BE2C (cell line): ENCODE data around the gene SRC.
"Not testable (repeated sequence)": the region's sequence is repeated elsewhere in the genome, so short reads cannot be mapped to it uniquely, and the experiment has no call there.

Experiments used
- DNase-seq: peaks from one replicate; pipeline ENCODE4 v3.0.0-alpha.2; 2020
- H3K27me3 ChIP-seq: fragments of 250-450 bp; sonication (Bioruptor Pico); 2 replicates; pipeline ENCODE4 v1.5.1; 2020; ENCODE audit warnings: mild to moderate bottlenecking
- H3K36me3 ChIP-seq: fragments of 250-450 bp; sonication (Bioruptor Pico); 2 replicates; pipeline ENCODE4 v1.5.1; 2020; ENCODE audit warnings: mild to moderate bottlenecking
- H3K4me1 ChIP-seq: fragments of 250-450 bp; sonication (Bioruptor Pico); 2 replicates; pipeline ENCODE4 v1.5.1; 2020
- H3K4me3 ChIP-seq: 2 replicates; pipeline ENCODE4 v1.5.1; 2011; ENCODE audit warnings: low read depth, low read length
- H3K9me3 ChIP-seq: fragments of 250-450 bp; sonication (Bioruptor Pico); 2 replicates; pipeline ENCODE4 v1.5.1; 2020
- CTCF ChIP-seq: IDR thresholded peaks from 2 replicates; pipeline ENCODE4 v1.5.1; 2012; ENCODE audit warnings: mild to moderate bottlenecking, low read depth, low read length

Gene SRC

DNA sequence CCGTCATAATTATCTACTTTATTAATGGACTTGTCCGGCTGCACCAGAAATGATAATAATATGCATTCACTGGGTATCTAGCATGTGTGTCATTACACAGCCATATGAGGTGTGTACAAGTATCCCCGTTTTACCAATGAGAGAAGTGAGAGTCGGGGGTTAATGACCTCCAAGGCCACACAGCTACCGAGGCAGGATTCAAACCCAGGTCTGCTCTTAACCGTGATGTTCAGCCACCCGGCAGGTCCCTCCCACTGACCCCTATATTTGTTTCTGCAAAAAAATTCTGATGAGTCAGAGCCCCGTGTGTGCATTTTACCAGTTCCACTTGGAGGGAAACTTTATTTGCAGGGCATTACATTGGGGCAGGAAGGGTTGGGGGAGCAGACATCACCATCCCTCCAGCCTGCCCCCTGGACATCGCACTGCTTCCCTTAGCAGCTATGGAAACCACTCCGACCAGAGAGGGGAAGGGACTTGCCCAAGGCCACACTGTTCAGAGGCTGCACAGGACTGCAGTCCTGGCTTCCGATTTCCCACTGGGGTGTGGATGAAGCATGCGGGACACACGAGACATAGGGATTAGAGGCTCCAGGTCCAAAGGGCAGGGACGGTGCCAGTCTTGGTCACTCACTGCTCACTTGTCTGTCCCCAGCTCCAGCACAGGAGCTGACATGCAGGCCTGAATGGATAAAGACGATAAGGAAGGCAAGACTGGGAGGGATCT is 10.1 kb upstream of the SRC start:
- TF ChIP-seq CTCF: no peak
- no peak overlapping the region for H3K4me3 ChIP-seq

DNA sequence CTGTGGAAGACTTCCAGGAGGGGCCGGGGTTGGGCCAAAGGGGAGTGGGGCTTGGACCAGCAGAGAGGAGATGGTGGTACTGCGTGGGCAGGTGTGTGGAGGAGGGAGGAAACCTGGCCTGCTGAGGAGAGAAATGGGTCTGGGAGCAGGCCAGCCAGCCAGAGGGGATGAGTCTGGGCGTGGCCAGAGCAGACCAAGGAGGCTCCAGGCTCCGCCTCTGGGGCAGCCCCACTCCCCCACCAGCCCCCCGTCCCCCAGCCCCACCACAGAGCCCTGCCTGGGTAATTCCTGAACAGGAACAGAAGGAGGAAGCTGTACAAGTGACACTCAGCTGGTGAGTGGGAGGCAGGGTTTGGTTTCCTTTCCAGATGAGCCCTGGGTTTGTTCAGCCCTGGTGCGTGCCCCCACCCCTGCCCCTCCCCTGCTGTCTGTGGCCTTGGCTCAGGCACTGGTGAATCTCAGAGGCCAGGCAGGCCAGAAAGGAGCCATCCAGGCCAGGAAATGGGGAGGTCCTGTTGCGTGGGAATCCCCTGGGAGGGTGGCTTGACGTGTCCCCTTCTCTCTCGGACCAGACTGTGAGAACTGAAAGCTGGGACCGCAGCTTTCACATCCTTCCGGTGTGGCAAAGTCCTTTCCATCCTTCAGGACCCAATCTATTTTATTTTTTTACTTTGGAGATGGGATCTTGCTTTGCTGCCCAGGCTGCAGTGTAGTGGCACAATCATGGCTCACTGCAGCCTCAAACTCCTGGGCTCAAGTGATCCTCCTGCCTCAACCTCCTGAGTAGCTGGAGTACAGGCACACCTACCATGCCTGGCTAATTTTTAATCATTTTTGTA is 9.4 kb upstream of the SRC start:
- peak; percentile 81 for DNase-seq
- TF ChIP-seq CTCF: no peak
- peak overlapping the region; percentile 12; the same call in 1 of the 2 replicates for H3K4me3 ChIP-seq
- no peaks in the 10 kb centered on the region for H3K27me3 ChIP-seq
- H3K4me1 ChIP-seq: peaks cover 28% of the 10 kb centered on the region
- no peaks in the 10 kb centered on the region for H3K36me3 ChIP-seq
- no peaks in the 10 kb centered on the region for H3K9me3 ChIP-seq

More for the DNA sequence above, 10.1 kb upstream of the SRC start:
- DNase-seq: no peak
- H3K4me1 ChIP-seq: peaks cover 30% of the 10 kb centered on the region
- H3K36me3 ChIP-seq: no peaks in the 10 kb centered on the region
- H3K9me3 ChIP-seq: no peaks in the 10 kb centered on the region
- H3K27me3 ChIP-seq: no peaks in the 10 kb centered on the region

- no peak for DNase-seq
- Histone ChIP-seq H3K4me3 (no peak overlapping the region), H3K4me1 (peaks cover 22% of the 10 kb centered on the region), H3K9me3 (no peaks in the 10 kb centered on the region), H3K27me3 (no peaks in the 10 kb centered on the region), H3K36me3 (no peaks in the 10 kb centered on the region)
- TF ChIP-seq CTCF: no peak
Measured at GRCh38 chr20:37337208-37337991, 8.5 kb upstream of the SRC start.

DNA sequence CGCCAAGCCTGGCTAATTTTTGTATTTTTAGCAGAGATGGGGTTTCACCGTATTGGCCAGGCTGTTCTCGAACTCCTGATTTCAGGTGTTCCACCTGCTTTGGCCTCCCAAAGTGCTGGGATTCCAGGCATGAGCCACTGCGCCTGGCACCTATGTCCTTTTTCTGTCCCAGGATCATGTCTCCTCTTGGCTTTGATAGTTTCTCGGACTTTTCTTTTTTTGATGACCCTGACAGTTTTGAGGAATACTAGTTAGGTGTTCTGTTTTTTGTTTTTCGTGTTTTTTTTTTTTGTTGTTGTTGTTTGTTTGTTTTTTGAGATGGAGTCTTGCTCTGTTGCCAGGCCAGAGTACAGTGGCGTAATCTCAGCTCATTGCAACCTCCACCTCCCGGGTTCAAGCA is 7.6 kb upstream of the SRC start:
- DNase-seq, H3K9me3 ChIP-seq, H3K36me3 ChIP-seq, H3K27me3 ChIP-seq, H3K4me3 ChIP-seq: not testable (repeated sequence)
- H3K4me1 ChIP-seq: peaks cover 18% of the 10 kb centered on the region

DNA sequence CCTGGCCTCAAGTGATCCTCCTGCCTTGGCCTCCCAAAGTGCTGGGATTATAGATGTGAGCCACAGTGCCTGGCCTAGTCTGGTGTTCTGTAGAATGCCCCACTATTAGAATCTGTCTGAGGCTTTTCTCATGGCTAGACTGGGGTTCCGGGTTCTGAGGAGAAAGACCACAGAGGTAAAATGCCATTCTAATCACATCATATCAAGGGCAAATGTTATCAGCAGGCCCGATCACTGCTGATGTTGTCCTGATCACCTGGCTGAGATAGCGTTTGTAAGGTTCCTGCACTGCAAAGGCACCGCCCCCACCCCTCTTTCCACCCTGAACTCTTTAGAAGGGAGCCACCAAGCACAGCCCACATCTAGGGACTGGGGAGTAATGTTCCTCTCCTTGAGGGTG is 6.7 kb upstream of the SRC start:
- H3K4me1 ChIP-seq: peaks cover 18% of the 10 kb centered on the region
- H3K9me3 ChIP-seq: no peaks in the 10 kb centered on the region
- DNase-seq: no peak
- TF ChIP-seq CTCF: no peak
- no peak overlapping the region for H3K4me3 ChIP-seq
- H3K27me3 ChIP-seq: no peaks in the 10 kb centered on the region
- no peaks in the 10 kb centered on the region for H3K36me3 ChIP-seq

DNA sequence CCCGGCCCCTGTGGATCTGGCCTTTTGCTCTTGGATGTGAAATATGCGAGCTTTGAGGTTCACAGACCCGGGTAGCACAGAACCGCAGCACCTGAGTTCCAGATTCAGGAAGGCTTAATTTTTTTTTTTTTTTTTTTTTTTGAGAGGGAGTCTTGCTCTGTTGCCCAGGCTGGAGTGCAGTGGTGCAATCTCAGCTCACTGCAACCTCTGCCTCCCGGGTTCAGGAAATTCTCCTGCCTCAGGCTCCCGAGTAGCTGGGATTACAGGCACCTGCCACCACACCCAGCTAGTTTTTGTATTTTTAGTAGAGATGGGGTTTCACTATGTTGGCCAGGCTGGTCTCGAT is 6.2 kb upstream of the SRC start:
- H3K4me3 ChIP-seq, H3K36me3 ChIP-seq, DNase-seq, H3K9me3 ChIP-seq, H3K27me3 ChIP-seq: not testable (repeated sequence)
- H3K4me1 ChIP-seq: peaks cover 18% of the 10 kb centered on the region

DNA sequence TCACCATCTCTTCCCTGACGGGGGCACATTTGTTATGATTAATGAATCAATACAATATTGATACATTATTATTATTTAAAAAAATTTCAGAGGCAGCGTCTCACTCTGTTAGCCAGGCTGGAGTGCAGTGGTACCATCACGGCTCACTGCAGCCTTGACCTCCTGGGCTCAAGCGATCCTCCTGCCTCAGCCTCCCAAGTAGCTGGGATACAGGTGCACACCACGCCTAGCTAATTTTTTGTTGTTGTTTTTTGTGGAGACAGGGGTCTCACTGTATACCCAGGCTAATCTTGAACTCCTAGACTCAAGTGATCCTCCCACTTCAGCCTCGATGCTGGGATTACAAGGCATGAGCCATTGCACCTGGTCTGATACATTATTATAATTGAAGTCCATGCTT is 4.9 kb upstream of the SRC start:
- no peak for TF ChIP-seq CTCF
- Histone ChIP-seq H3K36me3 (no peaks in the 10 kb centered on the region), H3K9me3 (no peaks in the 10 kb centered on the region), H3K27me3 (no peaks in the 10 kb centered on the region), H3K4me3 (no peak overlapping the region), H3K4me1 (peaks cover 10% of the 10 kb centered on the region)
- no peak for DNase-seq
